ENCODE measurements around the gene RHAG. TPM values are rescaled to one million over a fixed set of nuclear protein-coding genes. Genes with fewer than 3 reads are reported as not detected.
A peak's percentile ranks its signal among the peaks of the same experiment; 100 is the strongest.

The RHAG gene
- total and polyA plus RNA-seq, 12 donors: 0.10 to 0.78 (median 0.21) TPM; not detected in 8

DNA sequence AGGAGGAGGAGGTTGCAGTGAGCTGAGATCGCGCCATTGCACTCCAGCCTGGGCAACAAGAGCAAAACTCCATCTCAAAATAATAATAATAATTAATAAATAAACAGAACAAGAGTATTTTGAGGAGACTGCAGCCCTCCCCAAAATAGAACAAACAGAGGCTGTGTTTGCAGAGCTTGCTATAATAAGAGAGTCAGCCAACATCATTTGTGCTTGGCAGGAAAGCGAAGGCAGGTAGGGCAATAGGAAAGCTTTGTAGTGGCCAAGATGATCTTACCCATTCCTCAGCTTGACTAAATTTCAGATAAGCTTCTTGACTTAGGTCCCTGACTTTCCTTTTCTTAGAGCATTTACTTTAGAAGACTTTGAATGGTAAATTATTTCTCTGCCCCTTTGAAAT lies 79.5 kb downstream of the RHAG start:
- no peak for DNase-seq
- intact Hi-C loops (cut with DNase I): no loop called here
- no peak for TF ChIP-seq POLR2A (IDR thresholded peaks at IDR 0.05)
- TF ChIP-seq CTCF (IDR thresholded peaks at IDR 0.05): no peak
- Histone ChIP-seq H3K27me3 (peaks cover 6% of the 10 kb centered on the region), H3K36me3 (replicated peaks in 1 of 2) (no peaks in the 10 kb centered on the region), H3K27ac (no peak overlapping the region), H3K4me1 (replicated peaks in 1 of 2) (no peaks in the 10 kb centered on the region), H3K4me3 (no peak overlapping the region), H3K9me3 (replicated peaks in 1 of 3) (no peaks in the 10 kb centered on the region)
- WGBS, 4 donors: 69 to 93% (median 83%) methylated on average over 3 of the region's 3 CpGs

DNA sequence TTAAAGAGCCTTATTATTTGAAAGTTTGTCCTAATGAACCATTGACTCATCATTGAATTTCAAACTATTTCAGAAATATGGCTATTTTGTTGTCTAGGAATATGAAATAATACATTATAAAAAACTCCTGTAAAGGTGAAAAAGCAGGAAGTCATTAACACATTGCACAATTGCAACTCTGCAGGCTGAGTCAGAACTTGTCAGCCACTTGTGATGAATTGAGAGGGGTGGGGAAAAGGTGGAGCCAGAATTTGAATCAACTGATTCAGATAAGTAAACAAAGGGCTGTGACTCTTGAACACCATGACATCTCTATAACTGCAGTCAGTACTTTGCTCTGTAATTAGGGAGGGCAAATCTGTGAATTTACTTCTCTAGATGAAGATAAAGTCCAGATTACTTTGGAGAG lies 80.2 kb downstream of the RHAG start:
- no peak for TF ChIP-seq CTCF (IDR thresholded peaks at IDR 0.05)
- no peak for TF ChIP-seq POLR2A (IDR thresholded peaks at IDR 0.05)
- Histone ChIP-seq H3K27me3 (peaks cover 7% of the 10 kb centered on the region), H3K36me3 (replicated peaks in 1 of 2) (no peaks in the 10 kb centered on the region), H3K9me3 (replicated peaks in 1 of 3) (no peaks in the 10 kb centered on the region), H3K4me3 (no peak overlapping the region), H3K4me1 (replicated peaks in 1 of 2) (peaks cover 2 to 3% of the 10 kb centered on the region in 2 donors), H3K27ac (no peak overlapping the region)
- intact Hi-C loops (cut with DNase I): no loop called here
- DNase-seq: peak in 4 of 7 donors; percentile 18 to 45 (median 38)

- no peak for TF ChIP-seq POLR2A (IDR thresholded peaks at IDR 0.05)
- no peak for TF ChIP-seq CTCF (IDR thresholded peaks at IDR 0.05)
- WGBS, 4 donors: 71 to 74% (median 72%) methylated on average over 4 of the region's 4 CpGs
- peaks cover 7% of the 10 kb centered on the region for H3K27me3 ChIP-seq
- H3K4me1 ChIP-seq (replicated peaks in 1 of 2): peaks cover 7 to 8% of the 10 kb centered on the region in 2 donors
- no peak overlapping the region for H3K27ac ChIP-seq
- no peak for DNase-seq
- H3K36me3 ChIP-seq (replicated peaks in 1 of 2): no peaks in the 10 kb centered on the region
- intact Hi-C loops (cut with DNase I): no loop called here
- no peak overlapping the region for H3K4me3 ChIP-seq
- no peaks in the 10 kb centered on the region for H3K9me3 ChIP-seq (replicated peaks in 1 of 3)
Observed at GRCh38 chr6:49555951-49556350, 80.7 kb downstream of the RHAG start.

Other genes starting within 250 kb of the RHAG start
- 10 to 100 TPM; 12.0 to 51.9 (median 29.1) TPM for gene MMUT, start 173.6 kb downstream of the RHAG start, total RNA-seq
- 10 to 100 TPM in 2 of 3 donors, 1 to 10 TPM in 1; 7.6 to 56.8 (median 12.4) TPM for gene MMUT, start 173.6 kb downstream of the RHAG start, polyA plus RNA-seq
- gene CENPQ, start 173.5 kb downstream of the RHAG start, total RNA-seq: 1 to 10 TPM; 1.7 to 7.2 (median 3.9) TPM
- gene CENPQ, start 173.5 kb downstream of the RHAG start, polyA plus RNA-seq: 1 to 10 TPM; 2.8 to 5.9 (median 3.1) TPM
- not detected for gene GLYATL3, start 136.9 kb downstream of the RHAG start, total RNA-seq
- not detected for gene GLYATL3, start 136.9 kb downstream of the RHAG start, polyA plus RNA-seq
- gene C6orf141, start 86.2 kb downstream of the RHAG start, total RNA-seq: 1 to 10 TPM in 3 of 9 donors, under 1 TPM in 2, not detected in 4; 0.33 to 1.7 (median 1.0) TPM
- gene C6orf141, start 86.2 kb downstream of the RHAG start, polyA plus RNA-seq: 1 to 10 TPM in 2 of 3 donors, under 1 TPM in 1; 0.16 to 2.9 (median 2.3) TPM
- gene CRISP2, start 76.7 kb upstream of the RHAG start, total RNA-seq: under 1 TPM in 1 of 9 donors, not detected in 8; 0.44 TPM
- not detected for gene CRISP2, start 76.7 kb upstream of the RHAG start, polyA plus RNA-seq
- under 1 TPM in 1 of 9 donors, not detected in 8; 0.06 TPM for gene CRISP3, start 107.5 kb upstream of the RHAG start, total RNA-seq
- gene CRISP3, start 107.5 kb upstream of the RHAG start, polyA plus RNA-seq: under 1 TPM in 2 of 3 donors, not detected in 1; 0.07 to 0.08 TPM
- gene PGK2, start 150.4 kb upstream of the RHAG start, total RNA-seq: not detected
- gene PGK2, start 150.4 kb upstream of the RHAG start, polyA plus RNA-seq: not detected
- not detected for gene CRISP1, start 229.7 kb upstream of the RHAG start, total RNA-seq
- not detected for gene CRISP1, start 229.7 kb upstream of the RHAG start, polyA plus RNA-seq